ENCODE results near the gene TMED8.

GRCh38 chr14:77423423-77423822 is 46.5 kb upstream of the TMED8 start, which contains the start of gene NOXRED1:
- TF ChIP-seq, protein P1, sequence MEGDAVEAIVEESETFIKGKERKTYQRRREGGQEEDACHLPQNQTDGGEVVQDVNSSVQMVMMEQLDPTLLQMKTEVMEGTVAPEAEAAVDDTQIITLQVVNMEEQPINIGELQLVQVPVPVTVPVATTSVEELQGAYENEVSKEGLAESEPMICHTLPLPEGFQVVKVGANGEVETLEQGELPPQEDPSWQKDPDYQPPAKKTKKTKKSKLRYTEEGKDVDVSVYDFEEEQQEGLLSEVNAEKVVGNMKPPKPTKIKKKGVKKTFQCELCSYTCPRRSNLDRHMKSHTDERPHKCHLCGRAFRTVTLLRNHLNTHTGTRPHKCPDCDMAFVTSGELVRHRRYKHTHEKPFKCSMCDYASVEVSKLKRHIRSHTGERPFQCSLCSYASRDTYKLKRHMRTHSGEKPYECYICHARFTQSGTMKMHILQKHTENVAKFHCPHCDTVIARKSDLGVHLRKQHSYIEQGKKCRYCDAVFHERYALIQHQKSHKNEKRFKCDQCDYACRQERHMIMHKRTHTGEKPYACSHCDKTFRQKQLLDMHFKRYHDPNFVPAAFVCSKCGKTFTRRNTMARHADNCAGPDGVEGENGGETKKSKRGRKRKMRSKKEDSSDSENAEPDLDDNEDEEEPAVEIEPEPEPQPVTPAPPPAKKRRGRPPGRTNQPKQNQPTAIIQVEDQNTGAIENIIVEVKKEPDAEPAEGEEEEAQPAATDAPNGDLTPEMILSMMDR (conservative IDR thresholded peaks at IDR 0.05), result no peak
- TF ChIP-seq EZH2 (IDR thresholded peaks at IDR 0.05; ENCODE audit: low read depth), result no peak

Data from PC-9 (cell line).